ENCODE measurements around the gene HPCAL1.

DNA sequence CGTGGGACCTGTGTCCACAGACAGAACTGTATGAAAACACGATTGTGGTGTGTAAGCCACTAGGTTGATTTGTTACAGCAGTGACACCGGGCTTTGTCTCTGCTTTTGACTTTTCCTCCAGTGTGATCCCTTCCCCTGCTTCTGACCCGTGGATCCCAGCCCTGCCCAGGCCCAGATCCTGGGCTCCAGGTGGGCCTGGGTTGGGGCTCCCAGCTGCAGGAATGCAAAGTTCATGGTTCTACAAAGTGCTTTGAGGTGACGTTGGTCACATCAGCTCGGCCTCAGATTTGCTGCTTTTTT is 26.8 kb downstream of the HPCAL1 start:
- TF ChIP-seq EZH2phosphoT487 (IDR thresholded peaks at IDR 0.05; ENCODE audit: insufficient read depth, low read depth) (no peak), EZH2 (IDR thresholded peaks at IDR 0.05; ENCODE audit: insufficient read depth, poor library complexity, severe bottlenecking) (no peak)
